Sigmoid colon (tissue), 7 donors: ENCODE results near the gene SLC9A5. TPM values are rescaled to one million over a fixed set of nuclear protein-coding genes. Genes with fewer than 3 reads are reported as not detected.

Experiments used
- DNase-seq: peaks from one replicate; pipeline ENCODE4 v3.0.0-alpha.2; 2019
- H3K27ac ChIP-seq, 4 donors: fragments of 200-600 bp; sonication (generic); one replicate each; pipeline ENCODE4 v1.5.1; 2016 to 2019; ENCODE audit warnings: mild to moderate bottlenecking in 1 of 4
- H3K27me3 ChIP-seq, 3 donors: fragments of 200-600 bp; sonication (generic); one replicate each; pipeline ENCODE4 v1.5.1; 2019; ENCODE audit warnings: mild to moderate bottlenecking in 1 of 3
- H3K36me3 ChIP-seq, 4 donors: fragments of 200-600 bp; sonication (generic); one replicate each; pipeline ENCODE4 v1.5.1; 2016 to 2019
- H3K4me1 ChIP-seq, 4 donors: fragments of 200-600 bp; sonication (generic); one replicate each; pipeline ENCODE4 v1.5.1; 2017 to 2019
- H3K4me3 ChIP-seq, 4 donors: fragments of 200-600 bp; sonication (generic); one replicate each; pipeline ENCODE4 v1.5.1; 2017 to 2019; ENCODE audit warnings: mild to moderate bottlenecking in 2 of 4, moderate library complexity in 1 of 4
- H3K9me3 ChIP-seq, 4 donors: fragments of 200-600 bp in 3 of 4; sonication (generic) in 3 of 4; one replicate each; pipeline versions ENCODE4 v1.5.1 to v1.6.1; 2013 to 2019
- EP300 ChIP-seq, 4 donors: sonication (generic); formaldehyde crosslinking; IDR thresholded peaks; one replicate each; pipeline ENCODE4 v1.6.1; 2017; ENCODE audit warnings: antibody characterized with exemption in 4 of 4
- POLR2A ChIP-seq, 2 donors: fragments of 450-650 bp; IDR thresholded peaks; one replicate each; pipeline ENCODE4 v1.6.1; 2016; ENCODE audit warnings: antibody characterized with exemption in 2 of 2, mild to moderate bottlenecking in 2 of 2, moderate library complexity in 2 of 2
- POLR2AphosphoS5 ChIP-seq, 4 donors: sonication (generic); formaldehyde crosslinking; IDR thresholded peaks; one replicate each; pipeline ENCODE4 v1.6.1; 2017; ENCODE audit warnings: antibody characterized with exemption in 4 of 4
- WGBS, 2 donors: extraction: QIAGEN DNeasy Blood & Tissue Kit; methylation state at CpG; one replicate each; pipeline ENCODE4 v1.1.7; 2013; 5-methylcytosine and 5-hydroxymethylcytosine counted together
- intact Hi-C: fragments of 100-400 bp; cut with DNase I; formaldehyde crosslinking; loops from one replicate; pipeline ENCODE4 v1.15.1; 2023
- polyA plus RNA-seq, 3 donors: library from polyadenylated mRNA; stranded (reverse); fragments of 200-250 nt; gene quantifications; one replicate each; pipeline ENCODE4 v1.2.3, GENCODE V29; 2013
- total RNA-seq, 4 donors: library from RNA; depleted of rRNA; stranded (reverse); fragments of >200 nt; gene quantifications; one replicate each; pipeline ENCODE4 v1.1.0, GENCODE V29; 2016
- TF ChIP-seq, protein P1 (sequence below), 4 experiments: fragments of 450-650 bp in 3 of 4; fragments of 200-600 bp in 1 of 4; IDR thresholded peaks; one replicate each; pipeline ENCODE4 v1.5.1; 2016 to 2019; ENCODE audit warnings: antibody characterized with exemption in 4 of 4, mild to moderate bottlenecking in 3 of 4, moderate library complexity in 2 of 4
- donor health status: healthy with polysubstance abuse.
- donor health status: Bipolar disorder and iron deficiency.
- donor health status: healthy.

Gene SLC9A5
- total and polyA plus RNA-seq, 7 donors, result 0.46 to 6.1 (median 0.99) TPM; not detected in 2

DNA sequence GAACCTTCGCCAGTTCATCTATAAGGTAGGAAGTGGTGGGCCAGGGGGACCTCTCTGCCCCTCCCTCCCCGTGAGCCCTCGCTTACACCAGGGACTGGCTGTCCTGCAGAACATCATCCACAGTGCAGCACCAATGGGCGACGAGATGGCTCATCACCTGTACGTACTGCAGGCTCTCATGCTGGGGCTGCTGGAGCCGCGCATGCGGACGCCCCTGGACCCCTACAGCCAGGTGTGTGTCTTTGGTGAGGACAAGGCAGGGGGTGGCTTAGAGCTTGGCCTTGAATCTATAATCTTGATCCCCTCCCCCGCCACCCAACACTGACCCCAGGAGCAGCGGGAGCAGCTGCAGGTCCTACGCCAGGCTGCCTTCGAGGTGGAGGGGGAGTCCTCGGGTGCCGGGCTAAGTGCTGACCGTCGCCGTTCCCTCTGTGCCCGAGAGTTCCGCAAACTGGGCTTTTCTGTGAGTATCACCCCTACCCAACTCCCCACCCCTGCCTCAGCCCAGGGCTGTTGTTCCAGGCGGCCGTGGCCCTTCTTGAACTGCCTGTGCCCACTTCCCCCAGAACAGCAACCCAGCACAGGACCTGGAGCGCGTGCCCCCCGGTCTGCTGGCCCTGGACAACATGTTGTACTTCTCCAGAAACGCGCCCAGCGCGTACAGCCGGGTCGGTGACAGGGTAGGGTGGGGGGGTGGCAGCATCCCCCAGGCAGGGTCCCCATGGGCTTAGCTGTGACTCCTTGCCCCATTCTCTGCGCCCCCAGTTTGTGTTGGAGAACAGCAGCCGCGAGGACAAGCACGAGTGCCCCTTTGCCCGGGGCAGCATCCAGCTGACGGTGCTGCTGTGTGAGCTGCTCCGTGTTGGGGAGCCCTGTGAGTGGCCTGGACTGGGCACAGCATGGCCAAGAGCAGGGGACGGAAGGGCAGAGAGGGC lies 47.1 kb upstream of the SLC9A5 start:
- Histone ChIP-seq H3K4me1 (peaks cover 0 to 11% (median 10%) of the 10 kb centered on the region in 4 donors), H3K9me3 (no peaks in the 10 kb centered on the region), H3K27ac (no peak overlapping the region), H3K27me3 (no peaks in the 10 kb centered on the region), H3K36me3 (peaks cover 9 to 28% (median 22%) of the 10 kb centered on the region in 4 donors), H3K4me3 (no peak overlapping the region)
- no peak for DNase-seq
- intact Hi-C loops, result no loop called here
- TF ChIP-seq EP300 (IDR thresholded peaks at IDR 0.05) (no peak), POLR2AphosphoS5 (IDR thresholded peaks at IDR 0.05) (no peak), POLR2A (IDR thresholded peaks at IDR 0.05) (no peak)
- TF ChIP-seq, protein P1, sequence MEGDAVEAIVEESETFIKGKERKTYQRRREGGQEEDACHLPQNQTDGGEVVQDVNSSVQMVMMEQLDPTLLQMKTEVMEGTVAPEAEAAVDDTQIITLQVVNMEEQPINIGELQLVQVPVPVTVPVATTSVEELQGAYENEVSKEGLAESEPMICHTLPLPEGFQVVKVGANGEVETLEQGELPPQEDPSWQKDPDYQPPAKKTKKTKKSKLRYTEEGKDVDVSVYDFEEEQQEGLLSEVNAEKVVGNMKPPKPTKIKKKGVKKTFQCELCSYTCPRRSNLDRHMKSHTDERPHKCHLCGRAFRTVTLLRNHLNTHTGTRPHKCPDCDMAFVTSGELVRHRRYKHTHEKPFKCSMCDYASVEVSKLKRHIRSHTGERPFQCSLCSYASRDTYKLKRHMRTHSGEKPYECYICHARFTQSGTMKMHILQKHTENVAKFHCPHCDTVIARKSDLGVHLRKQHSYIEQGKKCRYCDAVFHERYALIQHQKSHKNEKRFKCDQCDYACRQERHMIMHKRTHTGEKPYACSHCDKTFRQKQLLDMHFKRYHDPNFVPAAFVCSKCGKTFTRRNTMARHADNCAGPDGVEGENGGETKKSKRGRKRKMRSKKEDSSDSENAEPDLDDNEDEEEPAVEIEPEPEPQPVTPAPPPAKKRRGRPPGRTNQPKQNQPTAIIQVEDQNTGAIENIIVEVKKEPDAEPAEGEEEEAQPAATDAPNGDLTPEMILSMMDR (IDR thresholded peaks at IDR 0.05), result no peak
- 94 to 96% methylated on average over 40 of the region's 40 CpGs for WGBS, 2 donors

DNA sequence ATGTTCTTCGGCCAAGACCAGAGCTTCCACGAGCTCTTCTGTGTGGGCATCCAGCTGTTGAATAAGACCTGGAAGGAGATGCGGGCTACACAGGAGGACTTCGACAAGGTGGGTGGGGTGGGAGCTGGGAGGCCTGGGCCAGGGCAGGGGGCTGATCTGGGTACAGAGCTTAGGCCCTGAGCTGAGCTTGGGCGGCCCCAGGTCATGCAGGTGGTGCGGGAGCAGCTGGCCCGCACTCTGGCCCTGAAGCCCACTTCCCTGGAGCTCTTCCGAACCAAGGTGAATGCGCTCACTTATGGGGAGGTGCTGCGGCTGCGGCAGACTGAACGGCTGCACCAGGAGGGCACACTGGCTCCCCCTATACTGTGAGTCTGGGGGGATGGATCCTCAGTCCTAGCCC lies 46.4 kb upstream of the SLC9A5 start:
- TF ChIP-seq POLR2A (IDR thresholded peaks at IDR 0.05), result no peak
- TF ChIP-seq POLR2AphosphoS5 (IDR thresholded peaks at IDR 0.05), result no peak
- TF ChIP-seq, protein P1 (IDR thresholded peaks at IDR 0.05), result no peak
- no peak for TF ChIP-seq EP300 (IDR thresholded peaks at IDR 0.05)
- H3K9me3 ChIP-seq, result no peaks in the 10 kb centered on the region
- no peak overlapping the region for H3K4me3 ChIP-seq
- peaks cover 2 to 24% (median 15%) of the 10 kb centered on the region in 4 donors for H3K36me3 ChIP-seq
- H3K27me3 ChIP-seq, result no peaks in the 10 kb centered on the region
- no peak for DNase-seq
- H3K27ac ChIP-seq, result no peak overlapping the region
- intact Hi-C loops, result no loop called here
- H3K4me1 ChIP-seq, result peaks cover 0 to 11% (median 10%) of the 10 kb centered on the region in 4 donors
- WGBS, 2 donors, result 94 to 95% methylated on average over 12 of the region's 12 CpGs

DNA sequence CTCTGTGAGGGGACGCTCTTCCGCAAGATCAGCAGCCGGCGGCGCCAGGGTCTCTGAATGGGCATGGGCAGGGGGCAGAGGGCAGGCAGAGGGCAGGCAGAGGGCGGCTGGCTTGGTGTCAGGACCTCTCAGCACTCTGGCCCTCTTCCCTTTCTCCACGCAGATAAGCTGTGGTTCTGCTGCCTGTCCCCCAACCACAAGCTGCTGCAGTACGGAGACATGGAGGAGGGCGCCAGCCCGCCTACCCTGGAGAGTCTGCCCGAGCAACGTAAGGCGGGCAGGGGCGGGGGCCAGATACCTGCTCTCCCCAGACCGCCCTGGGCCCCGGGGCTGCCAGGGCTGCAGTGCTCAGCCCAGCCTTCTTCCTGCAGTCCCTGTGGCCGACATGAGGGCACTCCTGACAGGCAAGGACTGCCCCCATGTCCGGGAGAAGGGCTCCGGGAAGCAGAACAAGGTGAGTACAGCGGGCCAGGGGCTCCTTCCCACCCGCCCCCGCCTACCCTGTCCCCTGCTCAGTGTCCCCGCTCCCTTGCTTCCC lies 45.8 kb upstream of the SLC9A5 start:
- peaks cover 0 to 18% (median 9%) of the 10 kb centered on the region in 4 donors for H3K36me3 ChIP-seq
- H3K27ac ChIP-seq, result no peak overlapping the region
- H3K4me3 ChIP-seq, result no peak overlapping the region
- no peaks in the 10 kb centered on the region for H3K27me3 ChIP-seq
- DNase-seq, result no peak
- intact Hi-C loops, result no loop called here
- H3K4me1 ChIP-seq, result peaks cover 0 to 10% (median 9%) of the 10 kb centered on the region in 4 donors
- H3K9me3 ChIP-seq, result no peaks in the 10 kb centered on the region
- WGBS, 2 donors, result 91 to 95% methylated on average over 23 of the region's 23 CpGs
- no peak for TF ChIP-seq POLR2A (IDR thresholded peaks at IDR 0.05)
- no peak for TF ChIP-seq EP300 (IDR thresholded peaks at IDR 0.05)
- no peak for TF ChIP-seq POLR2AphosphoS5 (IDR thresholded peaks at IDR 0.05)
- TF ChIP-seq, protein P1 (IDR thresholded peaks at IDR 0.05), result no peak

DNA sequence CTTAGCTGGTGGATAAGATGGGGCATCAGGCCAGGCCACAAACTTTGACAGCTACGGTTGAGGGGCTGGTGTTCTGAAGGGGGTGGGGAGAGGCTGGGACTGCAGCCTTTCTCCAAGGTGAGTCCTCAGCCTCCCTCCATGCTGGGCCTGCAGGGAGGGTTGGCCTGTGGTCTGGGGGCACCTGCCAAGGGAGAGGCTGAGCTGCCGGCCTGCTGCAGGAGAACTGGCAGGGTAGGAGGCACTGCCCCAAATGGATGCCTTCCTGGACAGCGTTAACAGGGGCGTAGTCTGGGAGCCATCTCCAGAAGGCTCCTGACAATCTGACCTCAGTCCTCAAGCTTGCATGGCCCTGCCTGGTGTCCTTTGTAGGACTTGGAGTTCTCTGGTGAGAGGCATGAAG lies 44.7 kb upstream of the SLC9A5 start:
- DNase-seq, result no peak
- TF ChIP-seq EP300 (IDR thresholded peaks at IDR 0.05), result no peak
- TF ChIP-seq, protein P1 (IDR thresholded peaks at IDR 0.05), result no peak
- no peak for TF ChIP-seq POLR2A (IDR thresholded peaks at IDR 0.05)
- TF ChIP-seq POLR2AphosphoS5 (IDR thresholded peaks at IDR 0.05), result no peak
- peaks cover 0 to 14% (median 6%) of the 10 kb centered on the region in 4 donors for H3K36me3 ChIP-seq
- WGBS, 2 donors, result 83 to 86% methylated on average over 4 of the region's 4 CpGs
- H3K4me3 ChIP-seq, result no peak overlapping the region
- no peaks in the 10 kb centered on the region for H3K9me3 ChIP-seq
- no peaks in the 10 kb centered on the region for H3K27me3 ChIP-seq
- H3K4me1 ChIP-seq, result peaks cover 0 to 9% (median 3%) of the 10 kb centered on the region in 4 donors
- intact Hi-C loops, result no loop called here
- H3K27ac ChIP-seq, result no peak overlapping the region
